Lung (tissue), 12 donors: ENCODE results near the gene CNDP1. TPM values are rescaled to one million over a fixed set of nuclear protein-coding genes. Genes with fewer than 3 reads are reported as not detected.

ENCODE experiments used
- ATAC-seq: fragments of 200-7000 bp; cut with Tn5 transposase; one replicate; pipeline ENCODE4 v1.9.1; 2020; ENCODE audit warnings: moderate number of reproducible peaks; ENCODE audit not compliant: insufficient read depth, low FRiP score
- DNase-seq, 3 donors: peaks; one replicate each; pipeline ENCODE4 v3.0.0-alpha.2; 2013 to 2017
- H3K27ac ChIP-seq, 2 donors: one replicate each; pipeline ENCODE4 v1.5.1; 2013; ENCODE audit warnings: mild to moderate bottlenecking in 2 of 2, moderate library complexity in 2 of 2, control low read depth in 1 of 2, inconsistent platforms in 1 of 2, low read depth in 1 of 2, low read length in 1 of 2
- H3K27me3 ChIP-seq, 3 donors: one replicate each; pipeline ENCODE4 v1.5.1; 2013; ENCODE audit warnings: low read length in 2 of 3; ENCODE audit not compliant: control insufficient read depth in 3 of 3, insufficient read depth in 3 of 3
- H3K36me3 ChIP-seq, 4 donors: one replicate each; pipeline ENCODE4 v1.5.1; 2013; ENCODE audit warnings: low read length in 4 of 4, mild to moderate bottlenecking in 1 of 4, moderate library complexity in 1 of 4; ENCODE audit not compliant: control insufficient read depth in 4 of 4, insufficient read depth in 4 of 4
- H3K4me1 ChIP-seq, 5 donors: one replicate each; pipeline ENCODE4 v1.5.1; 2013; ENCODE audit warnings: low read length in 5 of 5, mild to moderate bottlenecking in 2 of 5, moderate library complexity in 1 of 5; ENCODE audit not compliant: control insufficient read depth in 5 of 5, insufficient read depth in 5 of 5
- H3K4me3 ChIP-seq: one replicate; pipeline ENCODE4 v1.5.1; 2013; ENCODE audit warnings: mild to moderate bottlenecking, control low read depth, moderate library complexity
- H3K9ac ChIP-seq, 2 donors: one replicate each; pipeline ENCODE4 v1.5.1; 2013; ENCODE audit warnings: low read length in 2 of 2, control low read depth in 1 of 2; ENCODE audit not compliant: insufficient read depth in 1 of 2
- H3K9me3 ChIP-seq, 4 donors: one replicate each; pipeline ENCODE4 v1.5.1; 2013; ENCODE audit warnings: low read length in 3 of 4, mild to moderate bottlenecking in 1 of 4, moderate library complexity in 1 of 4; ENCODE audit not compliant: control insufficient read depth in 4 of 4, insufficient read depth in 3 of 4
- WGBS, 2 donors: extraction: QIAGEN DNeasy Blood & Tissue Kit; methylation state at CpG; one replicate each; pipeline ENCODE4 v1.1.7; 2013; 5-methylcytosine and 5-hydroxymethylcytosine counted together
- polyA plus RNA-seq, 2 donors: library from polyadenylated mRNA; stranded (reverse); fragments of 200-250 nt; gene quantifications; one replicate each; pipeline ENCODE4 v1.2.1, GENCODE V29; 2013
- total RNA-seq, 2 donors: library from RNA; depleted of rRNA in 1 of 2; stranded (reverse); fragments of >200 nt in 1 of 2; gene quantifications; one replicate each; pipeline ENCODE4 v1.2.1, GENCODE V29; 2014 to 2021
- TF ChIP-seq, protein P1 (sequence below): IDR thresholded peaks from 2 replicates; pipeline ENCODE4 v1.5.1; 2012; ENCODE audit warnings: mild to moderate bottlenecking; ENCODE audit errors: control extremely low read depth, extremely low read depth
- donor health status: control.
- donor health status: control.
- donor health status: Bipolar disorder and iron deficiency.
- donor health status: healthy.
- donor health status: DM: yes; HTN: yes; CAD: no.

The CNDP1 gene
- total and polyA plus RNA-seq, 4 donors: 0.08 to 0.10 TPM; not detected in 2

- 93 to 94% methylated on average over 29 of the region's 29 CpGs for WGBS, 2 donors
- ATAC-seq (no peak), DNase-seq (no peak)
- Histone ChIP-seq H3K27ac (no peak overlapping the region), H3K4me1 (peaks cover 0 to 10% (median 0%) of the 10 kb centered on the region in 5 donors), H3K4me3 (no peak overlapping the region), H3K9ac (no peak overlapping the region), H3K27me3 (no peaks in the 10 kb centered on the region), H3K9me3 (no peaks in the 10 kb centered on the region), H3K36me3 (peaks cover 22 to 73% (median 26%) of the 10 kb centered on the region in 4 donors)
- TF ChIP-seq, protein P1, sequence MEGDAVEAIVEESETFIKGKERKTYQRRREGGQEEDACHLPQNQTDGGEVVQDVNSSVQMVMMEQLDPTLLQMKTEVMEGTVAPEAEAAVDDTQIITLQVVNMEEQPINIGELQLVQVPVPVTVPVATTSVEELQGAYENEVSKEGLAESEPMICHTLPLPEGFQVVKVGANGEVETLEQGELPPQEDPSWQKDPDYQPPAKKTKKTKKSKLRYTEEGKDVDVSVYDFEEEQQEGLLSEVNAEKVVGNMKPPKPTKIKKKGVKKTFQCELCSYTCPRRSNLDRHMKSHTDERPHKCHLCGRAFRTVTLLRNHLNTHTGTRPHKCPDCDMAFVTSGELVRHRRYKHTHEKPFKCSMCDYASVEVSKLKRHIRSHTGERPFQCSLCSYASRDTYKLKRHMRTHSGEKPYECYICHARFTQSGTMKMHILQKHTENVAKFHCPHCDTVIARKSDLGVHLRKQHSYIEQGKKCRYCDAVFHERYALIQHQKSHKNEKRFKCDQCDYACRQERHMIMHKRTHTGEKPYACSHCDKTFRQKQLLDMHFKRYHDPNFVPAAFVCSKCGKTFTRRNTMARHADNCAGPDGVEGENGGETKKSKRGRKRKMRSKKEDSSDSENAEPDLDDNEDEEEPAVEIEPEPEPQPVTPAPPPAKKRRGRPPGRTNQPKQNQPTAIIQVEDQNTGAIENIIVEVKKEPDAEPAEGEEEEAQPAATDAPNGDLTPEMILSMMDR: no peak
Measured at GRCh38 chr18:74509856-74510769, 24.2 kb upstream of the CNDP1 start.

GRCh38 chr18:74510770-74511095, 23.6 kb upstream of the CNDP1 start:
- no peak for ATAC-seq
- peaks cover 0 to 10% (median 0%) of the 10 kb centered on the region in 5 donors for H3K4me1 ChIP-seq
- TF ChIP-seq, protein P1: no peak
- no peak overlapping the region for H3K27ac ChIP-seq
- no peak overlapping the region for H3K4me3 ChIP-seq
- no peak for DNase-seq
- no peak overlapping the region for H3K9ac ChIP-seq
- no peaks in the 10 kb centered on the region for H3K9me3 ChIP-seq
- peaks cover 22 to 78% (median 29%) of the 10 kb centered on the region in 4 donors for H3K36me3 ChIP-seq
- 93 to 98% methylated on average over 12 of the region's 12 CpGs for WGBS, 2 donors
- H3K27me3 ChIP-seq: no peaks in the 10 kb centered on the region

- Histone ChIP-seq H3K9me3 (no peaks in the 10 kb centered on the region), H3K4me1 (peaks cover 0 to 4% (median 0%) of the 10 kb centered on the region in 5 donors), H3K4me3 (no peak overlapping the region), H3K27me3 (no peaks in the 10 kb centered on the region), H3K27ac (no peak overlapping the region), H3K36me3 (peaks cover 22 to 81% (median 33%) of the 10 kb centered on the region in 4 donors), H3K9ac (no peak overlapping the region)
- WGBS, 2 donors: 94% methylated on average over 7 of the region's 7 CpGs
- ATAC-seq (no peak), DNase-seq (no peak)
- TF ChIP-seq, protein P1: no peak
Measured at GRCh38 chr18:74511823-74512222, 22.5 kb upstream of the CNDP1 start.
